DOHH2 (cell line): ENCODE results near the gene ZBTB11.

Source experiments
- H3F3A ChIP-seq: fragments of 200-600 bp; sonication (generic), shearing (Covaris generic); 2 replicates; pipeline ENCODE4 v1.6.0; 2016; ENCODE audit warnings: antibody characterized with exemption, mild to moderate bottlenecking; ENCODE audit not compliant: control insufficient read depth, insufficient read depth
- H3K27ac ChIP-seq: fragments of 200-600 bp; sonication (generic); 2 replicates; pipeline ENCODE4 v1.5.1; 2014; ENCODE audit warnings: low read depth, mild to moderate bottlenecking, low read length, moderate library complexity
- H3K27me3 ChIP-seq: fragments of 200-600 bp; sonication (generic); 2 replicates; pipeline ENCODE4 v1.6.1; 2014; ENCODE audit warnings: mild to moderate bottlenecking, low read length, mixed read lengths; ENCODE audit not compliant: control insufficient read depth
- H3K36me3 ChIP-seq: fragments of 200-600 bp; sonication (generic); 2 replicates; pipeline ENCODE4 v1.6.1; 2014; ENCODE audit warnings: mild to moderate bottlenecking, low read length, moderate library complexity, mixed read lengths; ENCODE audit not compliant: control insufficient read depth
- H3K4me1 ChIP-seq: fragments of 200-600 bp; sonication (generic); 2 replicates; pipeline ENCODE4 v1.6.1; 2014; ENCODE audit warnings: mild to moderate bottlenecking, low read length, mixed read lengths; ENCODE audit not compliant: control insufficient read depth
- H3K4me2 ChIP-seq: fragments of 200-600 bp; sonication (generic); 2 replicates; pipeline ENCODE4 v1.6.0; 2014; ENCODE audit warnings: mild to moderate bottlenecking, low read length, moderate library complexity
- H3K4me3 ChIP-seq: fragments of 200-600 bp; sonication (generic); 2 replicates; pipeline ENCODE4 v1.5.1; 2014; ENCODE audit warnings: mild to moderate bottlenecking, low read length, mixed read lengths
- H3K79me2 ChIP-seq: fragments of 200-600 bp; sonication (generic); 2 replicates; pipeline ENCODE4 v1.6.1; 2014; ENCODE audit warnings: mild to moderate bottlenecking, low read length, mixed read lengths; ENCODE audit not compliant: control insufficient read depth
- H3K9me2 ChIP-seq: fragments of 200-600 bp; sonication (generic); replicated peaks from 2 replicates; pipeline ENCODE4 v1.6.1; 2014; ENCODE audit warnings: mild to moderate bottlenecking, low read length, mixed read lengths; ENCODE audit not compliant: control insufficient read depth
- H3K9me3 ChIP-seq: fragments of 200-600 bp; sonication (generic); 2 replicates; pipeline ENCODE4 v1.6.1; 2014; ENCODE audit warnings: antibody characterized with exemption, low read length, mixed read lengths; ENCODE audit not compliant: control insufficient read depth, insufficient read depth
- H4K20me1 ChIP-seq: fragments of 200-600 bp; sonication (generic); 2 replicates; pipeline ENCODE4 v1.6.0; 2014; ENCODE audit warnings: low read depth, mild to moderate bottlenecking, antibody characterized with exemption, low read length, moderate library complexity; ENCODE audit not compliant: control insufficient read depth, insufficient read depth
- CTCF ChIP-seq: fragments of 200-600 bp; sonication (generic); IDR thresholded peaks from one replicate; pipeline ENCODE4 v1.5.1; 2014; ENCODE audit warnings: antibody characterized with exemption, mild to moderate bottlenecking, low read depth, low read length; ENCODE audit not compliant: poor library complexity, severe bottlenecking
- EZH2phosphoT487 ChIP-seq: fragments of 200-600 bp; sonication (generic); IDR thresholded peaks from 2 replicates; pipeline ENCODE4 v1.6.1; 2017; ENCODE audit warnings: borderline replicate concordance, mild to moderate bottlenecking, antibody characterized with exemption, low read length, moderate library complexity, mixed read lengths

The ZBTB11 gene

DNA sequence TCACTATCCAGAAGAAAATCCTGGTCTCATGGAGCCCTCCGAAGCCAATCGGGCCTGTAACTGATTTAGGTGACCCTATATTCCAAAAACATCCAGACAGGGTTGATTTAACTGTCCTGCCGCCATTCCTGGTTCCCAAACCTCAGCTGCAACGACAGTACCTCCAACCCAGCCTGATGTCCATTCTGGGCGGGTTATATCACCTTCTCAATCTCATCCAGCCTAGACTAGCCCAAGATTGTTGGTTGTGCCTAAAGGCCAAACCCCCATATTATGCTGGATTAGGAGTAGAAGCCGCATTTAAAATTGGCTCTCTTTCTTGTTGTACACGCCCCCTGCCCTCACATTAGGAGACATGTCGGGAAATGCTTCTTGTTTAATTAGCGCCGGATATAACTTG, 36.7 kb downstream of the ZBTB11 start:
- Histone ChIP-seq H3K79me2 (no peaks in the 10 kb centered on the region), H4K20me1 (no peaks in the 10 kb centered on the region), H3K4me2 (no peak overlapping the region), H3K9me3 (no peaks in the 10 kb centered on the region), H3F3A (no peaks in the 10 kb centered on the region), H3K4me3 (no peak overlapping the region), H3K27me3 (no peaks in the 10 kb centered on the region), H3K36me3 (no peaks in the 10 kb centered on the region), H3K9me2 (no peaks in the 10 kb centered on the region), H3K4me1 (peaks cover 4% of the 10 kb centered on the region), H3K27ac (no peak overlapping the region)
- TF ChIP-seq EZH2phosphoT487 (no peak), CTCF (no peak)

DNA sequence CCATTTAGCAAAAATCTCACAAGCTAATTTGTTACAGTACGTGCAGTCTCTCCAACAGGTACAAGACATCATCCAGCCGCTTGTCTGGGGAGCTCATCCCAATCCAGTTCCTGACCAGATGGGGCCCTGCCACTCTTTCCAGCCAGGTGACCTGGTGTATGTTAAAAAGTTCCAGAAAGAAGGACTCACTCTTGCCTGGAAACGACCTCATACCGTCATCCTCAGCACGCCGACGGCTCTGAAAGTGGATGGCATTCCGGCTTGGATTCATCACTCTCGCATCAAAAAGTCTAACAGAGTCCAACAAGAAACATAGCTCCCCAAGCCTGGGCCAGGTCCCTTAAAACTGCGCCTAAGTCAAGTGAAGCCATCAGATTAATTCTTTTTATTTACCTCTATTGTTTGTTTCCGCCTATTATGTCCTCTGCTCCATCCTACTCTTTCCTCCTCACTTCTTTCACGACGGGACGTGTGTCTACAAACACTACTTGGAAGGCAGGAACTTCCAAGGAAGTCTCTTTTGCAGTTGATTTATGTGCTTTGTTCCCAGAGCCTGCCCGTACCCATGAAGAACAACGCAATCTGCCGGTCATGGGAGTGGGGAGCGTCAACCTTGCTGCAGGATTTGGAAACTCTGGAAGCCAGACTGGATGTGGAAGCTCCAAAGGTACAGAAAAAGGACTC, 37.5 kb downstream of the ZBTB11 start:
- Histone ChIP-seq H4K20me1 (no peaks in the 10 kb centered on the region), H3F3A (no peaks in the 10 kb centered on the region), H3K27me3 (no peaks in the 10 kb centered on the region), H3K4me3 (no peak overlapping the region), H3K4me2 (no peak overlapping the region), H3K27ac (no peak overlapping the region), H3K9me2 (no peaks in the 10 kb centered on the region), H3K9me3 (no peaks in the 10 kb centered on the region), H3K79me2 (no peaks in the 10 kb centered on the region), H3K4me1 (peaks cover 4% of the 10 kb centered on the region), H3K36me3 (no peaks in the 10 kb centered on the region)
- TF ChIP-seq CTCF (no peak), EZH2phosphoT487 (no peak)

GRCh38 chr3:101638261-101638745, 38.6 kb downstream of the ZBTB11 start:
- Histone ChIP-seq H3K36me3 (no peaks in the 10 kb centered on the region), H3K27me3 (no peaks in the 10 kb centered on the region), H3F3A (no peaks in the 10 kb centered on the region), H3K79me2 (no peaks in the 10 kb centered on the region), H3K9me3 (no peaks in the 10 kb centered on the region), H3K4me1 (peaks cover 4% of the 10 kb centered on the region), H3K4me2 (no peak overlapping the region), H3K27ac (no peak overlapping the region), H3K9me2 (no peaks in the 10 kb centered on the region), H3K4me3 (no peak overlapping the region), H4K20me1 (no peaks in the 10 kb centered on the region)
- TF ChIP-seq EZH2phosphoT487 (no peak), CTCF (no peak)
